SK-N-SH treated with all-trans-retinoic acid at 6 μM for 48 hours (cell line): Measurements from ENCODE around the gene BTNL9.

Experiments
- OSR1 ChIP-seq: fragments of 250-450 bp; sonication (Bioruptor Pico); IDR thresholded peaks from 2 replicates; pipeline ENCODE4 v1.8.0; 2022; ENCODE audit warnings: moderate library complexity, mild to moderate bottlenecking, inconsistent platforms
- TOX ChIP-seq: fragments of 250-450 bp; sonication (Bioruptor Pico); IDR thresholded peaks from 2 replicates; pipeline ENCODE4 v1.8.0; 2021; ENCODE audit warnings: mild to moderate bottlenecking, moderate library complexity, borderline replicate concordance
- ZNF70 ChIP-seq: fragments of 450-650 bp; formaldehyde crosslinking; IDR thresholded peaks from 2 replicates; pipeline ENCODE4 v1.5.0; 2020; ENCODE audit warnings: mild to moderate bottlenecking, moderate library complexity
- ZNF8 ChIP-seq: fragments of 450-650 bp; formaldehyde crosslinking; IDR thresholded peaks from 2 replicates; pipeline ENCODE4 v1.5.0; 2020; ENCODE audit warnings: mild to moderate bottlenecking, moderate library complexity
- TF ChIP-seq, protein P1 (sequence below): fragments of 250-450 bp; sonication (Bioruptor Pico); IDR thresholded peaks from 2 replicates; pipeline ENCODE4 v1.8.0; 2020; ENCODE audit warnings: mild to moderate bottlenecking, moderate library complexity, borderline replicate concordance
- TF ChIP-seq, protein P2 (sequence below): fragments of 250-450 bp; sonication (Bioruptor Pico); IDR thresholded peaks from 2 replicates; pipeline ENCODE4 v1.8.0; 2021; ENCODE audit warnings: low read depth, mild to moderate bottlenecking, moderate library complexity, borderline replicate concordance

DNA sequence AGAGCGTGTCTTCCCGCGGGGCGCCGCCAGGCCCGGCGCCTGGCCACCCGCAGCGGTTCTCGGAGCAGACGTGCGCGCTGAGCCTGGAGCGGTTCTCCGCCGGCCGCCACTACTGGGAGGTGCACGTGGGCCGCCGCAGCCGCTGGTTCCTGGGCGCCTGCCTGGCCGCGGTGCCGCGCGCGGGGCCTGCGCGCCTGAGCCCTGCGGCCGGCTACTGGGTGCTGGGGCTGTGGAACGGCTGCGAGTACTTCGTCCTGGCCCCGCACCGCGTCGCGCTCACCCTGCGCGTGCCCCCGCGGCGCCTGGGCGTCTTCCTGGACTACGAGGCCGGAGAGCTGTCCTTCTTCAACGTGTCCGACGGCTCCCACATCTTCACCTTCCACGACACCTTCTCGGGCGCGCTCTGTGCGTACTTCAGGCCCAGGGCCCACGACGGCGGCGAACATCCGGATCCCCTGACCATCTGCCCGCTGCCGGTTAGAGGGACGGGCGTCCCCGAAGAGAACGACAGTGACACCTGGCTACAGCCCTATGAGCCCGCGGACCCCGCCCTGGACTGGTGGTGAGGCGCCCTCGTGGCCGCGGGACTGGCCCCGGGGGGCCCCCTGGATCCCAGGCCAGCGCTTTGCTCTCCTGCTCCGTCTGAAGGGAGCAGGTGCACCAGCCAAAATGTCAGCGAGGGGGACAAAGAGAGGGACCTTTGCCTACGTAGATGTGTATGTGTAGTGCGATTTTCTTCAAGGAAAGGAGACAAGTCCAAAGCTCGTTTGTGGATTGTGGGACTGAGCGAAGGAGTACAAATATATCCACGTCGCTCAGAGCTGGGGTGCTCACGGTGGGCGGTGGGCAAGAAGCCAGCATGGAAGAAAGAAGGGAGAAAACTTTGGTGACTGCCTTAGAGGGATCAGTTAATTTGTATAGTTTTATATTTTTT lies 19.5 kb downstream of the BTNL9 start:
- TF ChIP-seq ZNF70 (CRISPR knock-in tag) (no peak), TOX (CRISPR knock-in tag) (no peak), ZNF8 (CRISPR knock-in tag) (no peak), OSR1 (CRISPR knock-in tag) (no peak)
- TF ChIP-seq, protein P1, sequence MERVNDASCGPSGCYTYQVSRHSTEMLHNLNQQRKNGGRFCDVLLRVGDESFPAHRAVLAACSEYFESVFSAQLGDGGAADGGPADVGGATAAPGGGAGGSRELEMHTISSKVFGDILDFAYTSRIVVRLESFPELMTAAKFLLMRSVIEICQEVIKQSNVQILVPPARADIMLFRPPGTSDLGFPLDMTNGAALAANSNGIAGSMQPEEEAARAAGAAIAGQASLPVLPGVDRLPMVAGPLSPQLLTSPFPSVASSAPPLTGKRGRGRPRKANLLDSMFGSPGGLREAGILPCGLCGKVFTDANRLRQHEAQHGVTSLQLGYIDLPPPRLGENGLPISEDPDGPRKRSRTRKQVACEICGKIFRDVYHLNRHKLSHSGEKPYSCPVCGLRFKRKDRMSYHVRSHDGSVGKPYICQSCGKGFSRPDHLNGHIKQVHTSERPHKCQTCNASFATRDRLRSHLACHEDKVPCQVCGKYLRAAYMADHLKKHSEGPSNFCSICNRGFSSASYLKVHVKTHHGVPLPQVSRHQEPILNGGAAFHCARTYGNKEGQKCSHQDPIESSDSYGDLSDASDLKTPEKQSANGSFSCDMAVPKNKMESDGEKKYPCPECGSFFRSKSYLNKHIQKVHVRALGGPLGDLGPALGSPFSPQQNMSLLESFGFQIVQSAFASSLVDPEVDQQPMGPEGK (CRISPR knock-in tag): no peak
- TF ChIP-seq, protein P2, sequence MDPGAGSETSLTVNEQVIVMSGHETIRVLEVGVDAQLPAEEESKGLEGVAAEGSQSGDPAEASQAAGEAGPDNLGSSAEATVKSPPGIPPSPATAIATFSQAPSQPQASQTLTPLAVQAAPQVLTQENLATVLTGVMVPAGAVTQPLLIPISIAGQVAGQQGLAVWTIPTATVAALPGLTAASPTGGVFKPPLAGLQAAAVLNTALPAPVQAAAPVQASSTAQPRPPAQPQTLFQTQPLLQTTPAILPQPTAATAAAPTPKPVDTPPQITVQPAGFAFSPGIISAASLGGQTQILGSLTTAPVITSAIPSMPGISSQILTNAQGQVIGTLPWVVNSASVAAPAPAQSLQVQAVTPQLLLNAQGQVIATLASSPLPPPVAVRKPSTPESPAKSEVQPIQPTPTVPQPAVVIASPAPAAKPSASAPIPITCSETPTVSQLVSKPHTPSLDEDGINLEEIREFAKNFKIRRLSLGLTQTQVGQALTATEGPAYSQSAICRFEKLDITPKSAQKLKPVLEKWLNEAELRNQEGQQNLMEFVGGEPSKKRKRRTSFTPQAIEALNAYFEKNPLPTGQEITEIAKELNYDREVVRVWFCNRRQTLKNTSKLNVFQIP (CRISPR knock-in tag): no peak
